ENCODE results near the gene GPR75.

The GPR75 gene

GRCh38 chr2:53877556-53877955, 17.8 kb upstream of the GPR75 start:
- no peak for TF ChIP-seq EGR1 (IDR thresholded peaks at IDR 0.05)
- no peak for TF ChIP-seq USF1 (IDR thresholded peaks at IDR 0.05)
- TF ChIP-seq FOXM1 (IDR thresholded peaks at IDR 0.05; ENCODE audit: borderline replicate concordance, low read depth): no peak
- TF ChIP-seq NFIC (IDR thresholded peaks at IDR 0.05): no peak
- TF ChIP-seq MAX (IDR thresholded peaks at IDR 0.05): no peak
- TF ChIP-seq REST (IDR thresholded peaks at IDR 0.05; ENCODE audit: low read depth): no peak
- TF ChIP-seq ZBTB7A (IDR thresholded peaks at IDR 0.05; ENCODE audit: low read depth): no peak
- TF ChIP-seq TAF1 (IDR thresholded peaks at IDR 0.05; ENCODE audit: low read depth): no peak
- TF ChIP-seq TEAD4 (IDR thresholded peaks at IDR 0.05): no peak
- TF ChIP-seq YY1 (IDR thresholded peaks at IDR 0.05; ENCODE audit: low read depth): no peak
- TF ChIP-seq RAD21 (IDR thresholded peaks at IDR 0.05; ENCODE audit: low read depth): no peak
- no peak for TF ChIP-seq TCF12 (IDR thresholded peaks at IDR 0.05; ENCODE audit: low read depth)
- no peak for TF ChIP-seq EP300 (IDR thresholded peaks at IDR 0.05; ENCODE audit: borderline replicate concordance)
- TF ChIP-seq CEBPB (IDR thresholded peaks at IDR 0.05): no peak
- TF ChIP-seq CREB1 (IDR thresholded peaks at IDR 0.05; ENCODE audit: low read depth): no peak

DNA sequence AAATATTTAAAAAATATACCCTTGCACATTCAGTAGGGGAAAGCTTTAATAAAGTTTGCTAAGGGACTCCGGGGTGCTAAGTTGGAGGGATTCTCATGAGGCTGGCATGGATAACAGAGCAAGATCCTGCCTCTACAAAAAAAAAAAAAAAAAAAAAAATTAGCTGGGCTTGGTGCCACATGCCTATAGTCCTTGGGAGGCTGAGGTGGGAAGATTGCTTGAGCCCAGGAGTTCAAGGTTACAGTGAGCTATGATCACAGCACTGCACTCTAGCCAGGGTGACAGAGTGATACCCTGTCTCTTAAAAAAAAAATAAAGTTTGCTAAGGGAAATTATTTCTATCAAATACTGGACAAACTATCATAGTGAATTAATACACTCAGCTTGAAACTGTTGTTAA, 17.3 kb upstream of the GPR75 start:
- no peak for TF ChIP-seq CREB1 (IDR thresholded peaks at IDR 0.05; ENCODE audit: low read depth)
- TF ChIP-seq TEAD4 (IDR thresholded peaks at IDR 0.05): no peak
- no peak for TF ChIP-seq CEBPB (IDR thresholded peaks at IDR 0.05)
- TF ChIP-seq REST (IDR thresholded peaks at IDR 0.05; ENCODE audit: low read depth): no peak
- no peak for TF ChIP-seq TAF1 (IDR thresholded peaks at IDR 0.05; ENCODE audit: low read depth)
- no peak for TF ChIP-seq EP300 (IDR thresholded peaks at IDR 0.05; ENCODE audit: borderline replicate concordance)
- TF ChIP-seq TCF12 (IDR thresholded peaks at IDR 0.05; ENCODE audit: low read depth): no peak
- TF ChIP-seq ZBTB7A (IDR thresholded peaks at IDR 0.05; ENCODE audit: low read depth): no peak
- no peak for TF ChIP-seq USF1 (IDR thresholded peaks at IDR 0.05)
- no peak for TF ChIP-seq EGR1 (IDR thresholded peaks at IDR 0.05)
- TF ChIP-seq RAD21 (IDR thresholded peaks at IDR 0.05; ENCODE audit: low read depth): no peak
- TF ChIP-seq FOXM1 (IDR thresholded peaks at IDR 0.05; ENCODE audit: borderline replicate concordance, low read depth): no peak
- no peak for TF ChIP-seq NFIC (IDR thresholded peaks at IDR 0.05)
- no peak for TF ChIP-seq YY1 (IDR thresholded peaks at IDR 0.05; ENCODE audit: low read depth)
- TF ChIP-seq MAX (IDR thresholded peaks at IDR 0.05): no peak

GRCh38 chr2:53874401-53874950, 14.7 kb upstream of the GPR75 start:
- TF ChIP-seq FOXM1 (IDR thresholded peaks at IDR 0.05; ENCODE audit: borderline replicate concordance, low read depth) (no peak), USF1 (IDR thresholded peaks at IDR 0.05) (no peak), RAD21 (IDR thresholded peaks at IDR 0.05; ENCODE audit: low read depth) (no peak), YY1 (IDR thresholded peaks at IDR 0.05; ENCODE audit: low read depth) (no peak), CREB1 (IDR thresholded peaks at IDR 0.05; ENCODE audit: low read depth) (no peak), REST (IDR thresholded peaks at IDR 0.05; ENCODE audit: low read depth) (no peak), NFIC (IDR thresholded peaks at IDR 0.05) (no peak), EGR1 (IDR thresholded peaks at IDR 0.05) (no peak), EP300 (IDR thresholded peaks at IDR 0.05; ENCODE audit: borderline replicate concordance) (no peak), ZBTB7A (IDR thresholded peaks at IDR 0.05; ENCODE audit: low read depth) (no peak), TAF1 (IDR thresholded peaks at IDR 0.05; ENCODE audit: low read depth) (no peak), TEAD4 (IDR thresholded peaks at IDR 0.05) (no peak), MAX (IDR thresholded peaks at IDR 0.05) (no peak), CEBPB (IDR thresholded peaks at IDR 0.05) (no peak), TCF12 (IDR thresholded peaks at IDR 0.05; ENCODE audit: low read depth) (no peak)

Measured in Ishikawa (cell line).